Trophoblast cell (in vitro differentiated cells and primary cell): ENCODE data around the gene MIOX.

Experiments used
- DNase-seq, 2 donors: peaks; one replicate each; pipeline ENCODE4 v3.0.0-alpha.2; 2016
- H2AFZ ChIP-seq: 2 replicates; pipeline ENCODE4 v1.6.1; 2013; ENCODE audit warnings: low read length, moderate library complexity, mild to moderate bottlenecking; ENCODE audit not compliant: insufficient read depth, poor library complexity
- H2AK5ac ChIP-seq: 2 replicates; pipeline ENCODE4 v1.6.1; 2013; ENCODE audit warnings: mild to moderate bottlenecking, low read length
- H2BK120ac ChIP-seq: 2 replicates; pipeline ENCODE4 v1.6.1; 2013; ENCODE audit warnings: low read length, mild to moderate bottlenecking, moderate library complexity; ENCODE audit not compliant: insufficient read depth, poor library complexity
- H2BK12ac ChIP-seq: 2 replicates; pipeline ENCODE4 v1.6.1; 2013; ENCODE audit warnings: mild to moderate bottlenecking, low read length, moderate library complexity
- H2BK5ac ChIP-seq: 2 replicates; pipeline ENCODE4 v1.6.1; 2013; ENCODE audit warnings: low read length, low read depth, moderate library complexity, mild to moderate bottlenecking; ENCODE audit not compliant: poor library complexity
- H3K14ac ChIP-seq: 2 replicates; pipeline ENCODE4 v1.6.1; 2013; ENCODE audit warnings: mild to moderate bottlenecking, low read length
- H3K18ac ChIP-seq: 2 replicates; pipeline ENCODE4 v1.6.1; 2013; ENCODE audit warnings: mild to moderate bottlenecking, low read length
- H3K23ac ChIP-seq: 2 replicates; pipeline ENCODE4 v1.6.1; 2013; ENCODE audit warnings: low read length
- H3K27ac ChIP-seq: 2 replicates; pipeline ENCODE4 v1.5.1; 2013; ENCODE audit warnings: low read depth, mild to moderate bottlenecking, inconsistent platforms, low read length, moderate library complexity
- H3K27me3 ChIP-seq: 2 replicates; pipeline ENCODE4 v1.6.1; 2013; ENCODE audit warnings: inconsistent platforms, mild to moderate bottlenecking, low read length, moderate library complexity; ENCODE audit not compliant: insufficient read depth
- H3K36me3 ChIP-seq, 2 experiments: 1 replicate in 1 of 2; 2 replicates in 1 of 2; pipeline ENCODE4 v1.6.1; 2013; ENCODE audit warnings: low read length in 2 of 2, mild to moderate bottlenecking in 2 of 2, moderate library complexity in 1 of 2; ENCODE audit not compliant: insufficient read depth in 2 of 2, control insufficient read depth in 1 of 2
- H3K4ac ChIP-seq: 2 replicates; pipeline ENCODE4 v1.6.1; 2013; ENCODE audit warnings: low read depth, mild to moderate bottlenecking, low read length, moderate library complexity
- H3K4me1 ChIP-seq, 2 experiments: 1 replicate in 1 of 2; 2 replicates in 1 of 2; pipeline ENCODE4 v1.6.1; 2013; ENCODE audit warnings: low read length in 2 of 2, mild to moderate bottlenecking in 2 of 2, moderate library complexity in 1 of 2; ENCODE audit not compliant: insufficient read depth in 2 of 2, control insufficient read depth in 1 of 2
- H3K4me2 ChIP-seq: 2 replicates; pipeline ENCODE4 v1.6.1; 2013; ENCODE audit warnings: inconsistent platforms, mild to moderate bottlenecking, low read length, moderate library complexity
- H3K4me3 ChIP-seq: 2 replicates; pipeline ENCODE4 v1.5.1; 2013; ENCODE audit warnings: mild to moderate bottlenecking, low read depth, low read length, inconsistent platforms
- H3K79me1 ChIP-seq: one replicate; pipeline ENCODE4 v1.6.1; 2013; ENCODE audit warnings: low read length
- H3K79me2 ChIP-seq: 2 replicates; pipeline ENCODE4 v1.6.1; 2013; ENCODE audit warnings: low read length, mild to moderate bottlenecking; ENCODE audit not compliant: control insufficient read depth, insufficient read depth, poor library complexity
- H3K9ac ChIP-seq: 2 replicates; pipeline ENCODE4 v1.6.1; 2013; ENCODE audit warnings: mild to moderate bottlenecking, low read length
- H3K9me3 ChIP-seq: 2 replicates; pipeline ENCODE4 v1.6.1; 2013; ENCODE audit warnings: low read depth, mild to moderate bottlenecking, control low read depth, inconsistent platforms, low read length; ENCODE audit not compliant: insufficient read depth
- H4K12ac ChIP-seq: 2 replicates; pipeline ENCODE4 v1.6.1; 2013; ENCODE audit warnings: low read depth, mild to moderate bottlenecking, low read length, moderate library complexity
- H4K8ac ChIP-seq: 2 replicates; pipeline ENCODE4 v1.6.1; 2013; ENCODE audit warnings: low read depth, mild to moderate bottlenecking, low read length, moderate library complexity
- H4K91ac ChIP-seq: one replicate; pipeline ENCODE4 v1.6.1; 2013; ENCODE audit warnings: low read depth, mild to moderate bottlenecking, low read length, moderate library complexity
- WGBS: extraction: QIAGEN DNeasy Blood & Tissue Kit; methylation state at CpG from one replicate; pipeline ENCODE4 v1.1.7; 2013; ENCODE audit warnings: missing lambda C conversion rate; ENCODE audit not compliant: insufficient read length, insufficient coverage; ENCODE audit errors: extremely low coverage; 5-methylcytosine and 5-hydroxymethylcytosine counted together

The MIOX gene

DNA sequence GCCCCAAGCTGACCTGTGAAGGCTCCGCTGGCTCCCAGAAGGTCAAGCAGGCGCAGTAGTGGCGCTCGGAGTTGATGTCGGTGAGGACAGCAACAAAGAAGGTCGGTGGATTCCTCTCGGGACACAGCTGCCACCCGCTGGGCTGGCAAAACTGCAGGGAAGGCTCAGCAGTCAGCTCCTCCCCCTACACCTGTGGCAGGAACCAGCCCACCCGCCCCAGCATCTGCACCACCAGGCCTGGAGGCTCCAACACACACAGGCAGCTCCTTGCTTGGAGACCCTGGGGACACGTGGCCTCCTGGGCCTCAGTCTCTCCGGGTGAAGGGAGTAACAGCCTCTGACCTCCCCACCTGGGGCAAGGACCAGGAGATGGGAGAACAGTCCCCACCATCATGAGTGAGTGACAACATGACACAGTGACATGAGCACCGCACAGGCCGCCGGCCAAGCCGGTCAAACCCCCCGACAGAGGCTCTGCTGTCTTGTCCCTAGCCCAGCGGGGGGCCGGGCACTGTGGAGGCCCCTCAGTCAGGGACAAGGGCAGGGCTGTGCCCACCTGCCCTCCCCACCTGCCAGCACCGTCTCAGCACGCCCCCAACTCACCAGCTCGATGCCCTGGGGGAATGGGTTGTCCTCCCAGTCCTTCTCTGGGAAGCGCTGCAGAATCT is 18.8 kb upstream of the MIOX start:
- Histone ChIP-seq H3K79me1 (no peaks in the 10 kb centered on the region), H3K9me3 (no peaks in the 10 kb centered on the region), H3K4me1 (peaks cover 12 to 25% of the 10 kb centered on the region in 2 experiments), H3K27ac (no peak overlapping the region), H4K8ac (no peak overlapping the region), H2BK5ac (no peak overlapping the region), H3K27me3 (no peaks in the 10 kb centered on the region), H2AK5ac (no peak overlapping the region), H3K36me3 (peaks cover 56 to 57% of the 10 kb centered on the region in 2 experiments), H3K4ac (no peak overlapping the region), H2BK120ac (no peak overlapping the region), H3K23ac (no peak overlapping the region), H2BK12ac (no peak overlapping the region), H4K12ac (no peak overlapping the region), H3K79me2 (peaks cover 8% of the 10 kb centered on the region), H3K4me3 (no peak overlapping the region), H3K9ac (no peak overlapping the region), H4K91ac (no peak overlapping the region), H2AFZ (no peak overlapping the region), H3K4me2 (no peak overlapping the region), H3K14ac (no peak overlapping the region), H3K18ac (no peak overlapping the region)
- WGBS: no CpG with 5 or more reads among the region's 22 CpGs
- no peak for DNase-seq

GRCh38 chr22:50468626-50469025 is 18.0 kb upstream of the MIOX start:
- peaks cover 15 to 26% of the 10 kb centered on the region in 2 experiments for H3K4me1 ChIP-seq
- no peak overlapping the region for H2BK120ac ChIP-seq
- H4K91ac ChIP-seq: no peak overlapping the region
- H3K4me3 ChIP-seq: no peak overlapping the region
- no CpG with 5 or more reads among the region's 8 CpGs for WGBS
- peaks cover 48 to 49% of the 10 kb centered on the region in 2 experiments for H3K36me3 ChIP-seq
- H3K79me2 ChIP-seq: peaks cover 9% of the 10 kb centered on the region
- no peaks in the 10 kb centered on the region for H3K79me1 ChIP-seq
- no peak overlapping the region for H3K27ac ChIP-seq
- H3K27me3 ChIP-seq: no peaks in the 10 kb centered on the region
- no peak overlapping the region for H4K12ac ChIP-seq
- peak overlapping the region; percentile 12 for H3K18ac ChIP-seq
- H3K4ac ChIP-seq: no peak overlapping the region
- H3K14ac ChIP-seq: no peak overlapping the region
- H4K8ac ChIP-seq: no peak overlapping the region
- no peak overlapping the region for H3K4me2 ChIP-seq
- no peak overlapping the region for H3K23ac ChIP-seq
- no peak overlapping the region for H2BK5ac ChIP-seq
- no peak for DNase-seq
- no peaks in the 10 kb centered on the region for H3K9me3 ChIP-seq
- no peak overlapping the region for H2BK12ac ChIP-seq
- no peak overlapping the region for H2AK5ac ChIP-seq
- no peak overlapping the region for H3K9ac ChIP-seq
- no peak overlapping the region for H2AFZ ChIP-seq

- H2AFZ ChIP-seq: no peak overlapping the region
- H3K14ac ChIP-seq: no peak overlapping the region
- H2AK5ac ChIP-seq: no peak overlapping the region
- H3K27me3 ChIP-seq: no peaks in the 10 kb centered on the region
- H2BK12ac ChIP-seq: no peak overlapping the region
- H4K12ac ChIP-seq: no peak overlapping the region
- H3K9ac ChIP-seq: no peak overlapping the region
- H3K4me3 ChIP-seq: no peak overlapping the region
- no peaks in the 10 kb centered on the region for H3K9me3 ChIP-seq
- H3K79me1 ChIP-seq: no peaks in the 10 kb centered on the region
- H3K27ac ChIP-seq: no peak overlapping the region
- no peak overlapping the region for H2BK120ac ChIP-seq
- no CpG with 5 or more reads among the region's 25 CpGs for WGBS
- no peak for DNase-seq
- H3K4me2 ChIP-seq: no peak overlapping the region
- no peak overlapping the region for H2BK5ac ChIP-seq
- H3K23ac ChIP-seq: no peak overlapping the region
- no peak overlapping the region for H4K91ac ChIP-seq
- peaks cover 18% of the 10 kb centered on the region for H3K79me2 ChIP-seq
- H3K4me1 ChIP-seq: peaks cover 19 to 30% of the 10 kb centered on the region in 2 experiments
- H3K4ac ChIP-seq: peak overlapping the region; percentile 22
- H3K36me3 ChIP-seq: peaks cover 38 to 39% of the 10 kb centered on the region in 2 experiments
- no peak overlapping the region for H3K18ac ChIP-seq
- no peak overlapping the region for H4K8ac ChIP-seq
Observed at GRCh38 chr22:50469377-50470305, 17.0 kb upstream of the MIOX start.

DNA sequence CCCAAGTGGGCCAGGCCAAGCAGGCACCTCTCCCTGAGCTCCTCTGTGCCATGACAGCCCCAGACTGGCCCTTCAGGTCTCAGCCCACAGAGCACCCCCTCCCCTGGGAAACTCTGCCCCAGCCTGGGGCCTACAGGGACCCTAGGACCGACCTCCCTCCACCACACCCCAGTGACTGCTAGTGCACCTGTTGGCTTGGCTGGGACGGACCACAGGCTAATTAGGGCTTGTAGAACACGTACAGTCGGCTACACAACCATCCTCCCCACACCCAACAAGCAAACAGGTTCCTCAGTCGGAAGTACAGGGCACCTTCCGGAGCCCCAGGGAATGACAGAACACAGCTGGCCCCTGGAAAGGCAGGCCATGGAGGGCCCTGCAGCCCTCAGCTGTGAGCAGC is 16.2 kb upstream of the MIOX start:
- no peak overlapping the region for H3K23ac ChIP-seq
- H3K79me1 ChIP-seq: peaks cover 5% of the 10 kb centered on the region
- peaks cover 24% of the 10 kb centered on the region for H3K79me2 ChIP-seq
- H3K9ac ChIP-seq: no peak overlapping the region
- no peaks in the 10 kb centered on the region for H3K27me3 ChIP-seq
- H2AK5ac ChIP-seq: no peak overlapping the region
- no peak overlapping the region for H2BK120ac ChIP-seq
- no peak overlapping the region for H3K4me3 ChIP-seq
- no peak overlapping the region for H3K14ac ChIP-seq
- H3K4me2 ChIP-seq: no peak overlapping the region
- H3K27ac ChIP-seq: no peak overlapping the region
- no peak overlapping the region for H4K12ac ChIP-seq
- H3K4me1 ChIP-seq: peaks cover 22 to 33% of the 10 kb centered on the region in 2 experiments
- no peak overlapping the region for H4K8ac ChIP-seq
- WGBS: no CpG with 5 or more reads among the region's 6 CpGs
- H4K91ac ChIP-seq: no peak overlapping the region
- no peak overlapping the region for H2BK5ac ChIP-seq
- no peak overlapping the region for H2AFZ ChIP-seq
- no peaks in the 10 kb centered on the region for H3K9me3 ChIP-seq
- H3K4ac ChIP-seq: peak overlapping the region; percentile 22
- DNase-seq: no peak
- H3K36me3 ChIP-seq: peaks cover 30 to 31% of the 10 kb centered on the region in 2 experiments
- H2BK12ac ChIP-seq: no peak overlapping the region
- H3K18ac ChIP-seq: peak overlapping the region; percentile 27
